Parathyroid adenoma (tissue), 2 donors: ENCODE results near the gene WDR37.
A peak's percentile ranks its signal among the peaks of the same experiment; 100 is the strongest.

Experiments used
- H2AFZ ChIP-seq: fragments of 300-600 bp; sonication (generic); one replicate; pipeline ENCODE4 v1.7.0; 2017; ENCODE audit warnings: antibody characterized with exemption, mild to moderate bottlenecking
- H3K27ac ChIP-seq: fragments of 300-600 bp; sonication (generic); one replicate; pipeline ENCODE4 v1.7.0; 2017
- H3K27me3 ChIP-seq: fragments of 300-600 bp; sonication (generic); one replicate; pipeline ENCODE4 v1.7.0; 2017; ENCODE audit warnings: low read length; ENCODE audit not compliant: control insufficient read depth, insufficient read depth
- H3K36me3 ChIP-seq: fragments of 300-600 bp; sonication (generic); one replicate; pipeline ENCODE4 v1.7.0; 2017; ENCODE audit warnings: low read length; ENCODE audit not compliant: control insufficient read depth, insufficient read depth
- H3K4me1 ChIP-seq: fragments of 300-600 bp; sonication (generic); one replicate; pipeline ENCODE4 v1.7.0; 2017; ENCODE audit warnings: control low read depth
- H3K4me2 ChIP-seq: fragments of 300-600 bp; sonication (generic); one replicate; pipeline ENCODE4 v1.7.0; 2017; ENCODE audit warnings: low read length
- H3K4me3 ChIP-seq: fragments of 300-600 bp; sonication (generic); one replicate; pipeline ENCODE4 v1.7.0; 2017; ENCODE audit warnings: low read depth, low read length
- H3K79me2 ChIP-seq: fragments of 300-600 bp; sonication (generic); one replicate; pipeline ENCODE4 v1.7.0; 2017; ENCODE audit warnings: control low read depth
- H3K9ac ChIP-seq: fragments of 300-600 bp; sonication (generic); one replicate; pipeline ENCODE4 v1.7.0; 2017; ENCODE audit warnings: mild to moderate bottlenecking
- H3K9me3 ChIP-seq: fragments of 300-600 bp; sonication (generic); one replicate; pipeline ENCODE4 v1.7.0; 2017; ENCODE audit warnings: low read length; ENCODE audit not compliant: control insufficient read depth
- CTCF ChIP-seq: fragments of 300-600 bp; sonication (generic); IDR thresholded peaks from one replicate; pipeline ENCODE4 v1.7.0; 2017; ENCODE audit warnings: antibody characterized with exemption, mild to moderate bottlenecking
- donor health status: primary hyperparathyroidism.

The WDR37 gene

GRCh38 chr10:1054684-1055083 is 1.5 kb upstream of the WDR37 start:
- Histone ChIP-seq H3K4me1 (peaks cover 23% of the 10 kb centered on the region), H3K9me3 (no peaks in the 10 kb centered on the region), H2AFZ (no peak overlapping the region), H3K4me2 (no peak overlapping the region), H3K4me3 (no peak overlapping the region), H3K27me3 (no peaks in the 10 kb centered on the region), H3K9ac (no peak overlapping the region), H3K36me3 (no peaks in the 10 kb centered on the region), H3K27ac (no peak overlapping the region), H3K79me2 (peaks cover 33% of the 10 kb centered on the region)
- no peak for TF ChIP-seq CTCF

GRCh38 chr10:1057106-1057657 is 997 bp downstream of the WDR37 start:
- Histone ChIP-seq H3K4me2 (peak overlapping the region; percentile 82), H3K9ac (peak overlapping the region; percentile 56), H3K36me3 (no peaks in the 10 kb centered on the region), H3K27me3 (no peaks in the 10 kb centered on the region), H3K4me3 (peak overlapping the region; percentile 85), H2AFZ (peak overlapping the region; percentile 70), H3K27ac (peak overlapping the region; percentile 86), H3K79me2 (peaks cover 56% of the 10 kb centered on the region), H3K9me3 (no peaks in the 10 kb centered on the region), H3K4me1 (peaks cover 23% of the 10 kb centered on the region)
- no peak for TF ChIP-seq CTCF

- Histone ChIP-seq H3K4me3 (no peak overlapping the region), H3K27me3 (no peaks in the 10 kb centered on the region), H3K79me2 (peaks cover 56% of the 10 kb centered on the region), H3K4me2 (peak overlapping the region; percentile 82), H3K27ac (no peak overlapping the region), H2AFZ (no peak overlapping the region), H3K4me1 (peaks cover 23% of the 10 kb centered on the region), H3K36me3 (no peaks in the 10 kb centered on the region), H3K9ac (no peak overlapping the region), H3K9me3 (no peaks in the 10 kb centered on the region)
- TF ChIP-seq CTCF = no peak
These were observed 1.8 kb downstream of the WDR37 start for GRCh38 chr10:1058017-1058416.

GRCh38 chr10:1059902-1060301 is 3.7 kb downstream of the WDR37 start:
- no peak overlapping the region for H3K27ac ChIP-seq
- no peak for TF ChIP-seq CTCF

More at GRCh38 chr10:1059902-1060301, 3.7 kb downstream of the WDR37 start:
- Histone ChIP-seq H3K4me3 (no peak overlapping the region), H2AFZ (no peak overlapping the region), H3K4me2 (no peak overlapping the region), H3K9me3 (no peaks in the 10 kb centered on the region), H3K79me2 (peaks cover 55% of the 10 kb centered on the region), H3K27me3 (no peaks in the 10 kb centered on the region), H3K36me3 (no peaks in the 10 kb centered on the region), H3K4me1 (peaks cover 15% of the 10 kb centered on the region), H3K9ac (no peak overlapping the region)
